Activated CD4-positive, alpha-beta T cell treated with anti-CD3 and anti-CD28 coated beads, Interleukin-2, amount 10 ng/mL, durations not matched to agents 24 days and 14 days (primary cell): ENCODE data around the gene CHMP1A. TPM values are rescaled to one million over a fixed set of nuclear protein-coding genes. Genes with fewer than 3 reads are reported as not detected.
A peak's percentile ranks its signal among the peaks of the same experiment; 100 is the strongest.

ENCODE experiments used
- DNase-seq: peaks from one replicate; pipeline ENCODE4 v3.0.0; 2022
- H3K27ac Mint-ChIP-seq: one replicate; pipeline ENCODE4 v1.8.0; 2022; ENCODE audit warnings: mild to moderate bottlenecking, mixed read lengths
- H3K27me3 Mint-ChIP-seq: one replicate; pipeline ENCODE4 v1.8.0; 2022; ENCODE audit warnings: mixed read lengths
- H3K36me3 Mint-ChIP-seq: one replicate; pipeline ENCODE4 v1.8.0; 2022; ENCODE audit warnings: low read depth, mild to moderate bottlenecking, mixed read lengths
- H3K4me1 Mint-ChIP-seq: one replicate; pipeline ENCODE4 v1.8.0; 2021; ENCODE audit warnings: mixed read lengths
- H3K4me3 Mint-ChIP-seq: one replicate; pipeline ENCODE4 v1.8.0; 2022; ENCODE audit warnings: mild to moderate bottlenecking, moderate library complexity, mixed read lengths
- H3K9me3 Mint-ChIP-seq: one replicate; pipeline ENCODE4 v1.8.0; 2021; ENCODE audit warnings: mixed read lengths
- intact Hi-C: fragments of 100-400 bp; cut with micrococcal nuclease; formaldehyde crosslinking; loops from one replicate; pipeline ENCODE4 v1.15.1; 2023
- total RNA-seq: library from RNA; stranded (reverse); gene quantifications from 2 replicates; pipeline ENCODE4 v1.2.3, GENCODE V29; 2022

CHMP1A gene
- total RNA-seq, 1 donor from 2014 or later: 83.7 TPM

GRCh38 chr16:89605186-89605970 is 52.1 kb downstream of the CHMP1A start:
- Mint-ChIP-seq H3K27me3 (no peaks in the 10 kb centered on the region), H3K9me3 (no peaks in the 10 kb centered on the region), H3K27ac (no peak overlapping the region), H3K4me1 (peaks cover 9% of the 10 kb centered on the region), H3K36me3 (no peaks in the 10 kb centered on the region), H3K4me3 (no peak overlapping the region)
- no peak for DNase-seq
- intact Hi-C loops: no loop called here

DNA sequence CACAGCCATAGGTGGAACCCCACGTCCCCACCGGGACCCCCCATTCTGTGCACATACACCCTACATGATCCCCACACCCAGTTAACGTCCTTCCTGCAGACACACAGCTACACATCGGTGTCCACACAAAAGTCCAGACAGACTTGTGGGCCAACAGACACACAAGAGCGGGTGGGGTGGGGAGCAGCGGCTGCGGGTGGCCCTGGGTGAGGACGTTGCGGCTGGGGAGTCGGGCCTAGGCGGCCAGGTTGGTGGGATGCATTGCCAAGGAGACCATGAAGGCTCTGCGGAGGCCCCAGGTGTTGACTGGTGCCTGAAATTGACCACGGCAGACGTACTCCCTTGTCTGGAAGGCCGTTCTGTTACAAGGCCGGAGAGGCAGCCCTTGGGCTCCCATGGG is 52.7 kb downstream of the CHMP1A start:
- Mint-ChIP-seq H3K9me3 (no peaks in the 10 kb centered on the region), H3K4me3 (no peak overlapping the region), H3K36me3 (no peaks in the 10 kb centered on the region), H3K27me3 (no peaks in the 10 kb centered on the region), H3K27ac (no peak overlapping the region), H3K4me1 (peaks cover 9% of the 10 kb centered on the region)
- intact Hi-C loops: no loop called here
- DNase-seq: no peak

GRCh38 chr16:89602952-89603590 is 54.4 kb downstream of the CHMP1A start:
- no peak for DNase-seq
- intact Hi-C loops: loop anchor here (2.0 kb wide), 1 partner anchor 38 kb away; no protein-coding TSS in a partner anchor
- peak overlapping the region; percentile 62 for H3K27ac Mint-ChIP-seq
- no peaks in the 10 kb centered on the region for H3K27me3 Mint-ChIP-seq
- H3K4me3 Mint-ChIP-seq: peak overlapping the region; percentile 53
- H3K9me3 Mint-ChIP-seq: no peaks in the 10 kb centered on the region
- peaks cover 9% of the 10 kb centered on the region for H3K4me1 Mint-ChIP-seq
- no peaks in the 10 kb centered on the region for H3K36me3 Mint-ChIP-seq

DNA sequence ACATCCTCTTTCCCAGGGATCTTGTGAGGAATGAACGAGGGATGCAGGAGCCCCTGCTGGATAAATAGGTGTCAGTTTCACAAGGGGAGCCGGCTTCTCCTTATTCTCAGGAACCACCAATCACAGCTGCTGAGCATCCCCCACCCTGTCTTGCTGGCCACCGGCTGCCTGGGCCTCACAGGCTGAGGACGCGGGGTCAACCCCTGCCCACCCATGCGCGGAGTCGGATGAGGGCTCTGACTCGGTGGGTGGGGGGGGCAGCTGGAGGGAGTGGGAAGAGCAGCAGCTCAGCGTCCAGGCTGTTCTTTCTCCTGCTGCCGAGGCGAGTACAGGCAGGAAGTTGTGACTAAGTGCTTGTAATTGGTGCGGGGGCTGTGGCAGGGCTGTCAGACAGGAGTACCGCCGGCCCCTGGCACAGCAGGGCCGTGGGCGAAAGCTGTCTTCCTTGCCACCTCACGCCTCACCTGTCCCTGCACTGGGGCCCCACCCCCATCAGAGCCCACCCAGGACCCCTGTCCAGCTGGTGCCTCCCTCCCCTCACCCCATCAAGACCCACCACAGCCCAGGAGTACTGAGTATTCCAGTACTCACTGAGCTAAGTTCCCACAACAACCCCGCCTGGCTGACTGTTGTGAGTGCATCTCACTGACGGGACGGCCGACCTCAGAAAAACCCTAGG is 55.1 kb downstream of the CHMP1A start:
- H3K4me3 Mint-ChIP-seq: peak overlapping the region; percentile 53
- intact Hi-C loops: loop anchor here (2.0 kb wide), 1 partner anchor 38 kb away; no protein-coding TSS in a partner anchor
- H3K4me1 Mint-ChIP-seq: peaks cover 9% of the 10 kb centered on the region
- H3K9me3 Mint-ChIP-seq: no peaks in the 10 kb centered on the region
- no peaks in the 10 kb centered on the region for H3K36me3 Mint-ChIP-seq
- peak; percentile 80 for DNase-seq
- peak overlapping the region; percentile 62 for H3K27ac Mint-ChIP-seq
- H3K27me3 Mint-ChIP-seq: no peaks in the 10 kb centered on the region

DNA sequence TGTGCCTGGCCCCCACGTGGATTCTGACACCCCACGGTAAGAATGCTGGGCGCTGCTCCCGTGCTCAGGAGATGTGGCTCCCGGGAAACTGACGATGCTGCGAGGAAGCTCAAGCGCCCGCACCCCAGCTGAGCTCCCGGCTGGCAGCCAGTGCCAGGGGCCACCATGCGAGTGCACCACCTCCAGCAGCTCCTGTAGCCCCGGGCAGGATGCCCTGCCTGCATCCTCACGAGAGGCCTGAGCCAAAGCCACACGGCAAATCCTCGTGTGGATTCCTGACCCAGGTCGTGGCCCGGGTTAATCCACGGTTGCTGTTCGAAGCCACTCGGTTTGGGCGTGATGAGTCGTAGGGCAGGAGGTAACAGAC is 55.6 kb downstream of the CHMP1A start:
- Mint-ChIP-seq H3K36me3 (no peaks in the 10 kb centered on the region), H3K4me1 (peaks cover 9% of the 10 kb centered on the region), H3K4me3 (no peak overlapping the region), H3K9me3 (no peaks in the 10 kb centered on the region), H3K27me3 (no peaks in the 10 kb centered on the region), H3K27ac (no peak overlapping the region)
- intact Hi-C loops: loop anchor here (2.0 kb wide), 1 partner anchor 39 kb away; no protein-coding TSS in a partner anchor
- DNase-seq: no peak

GRCh38 chr16:89600956-89601355 is 56.6 kb downstream of the CHMP1A start:
- intact Hi-C loops: no loop called here
- Mint-ChIP-seq H3K36me3 (no peaks in the 10 kb centered on the region), H3K9me3 (no peaks in the 10 kb centered on the region), H3K27me3 (no peaks in the 10 kb centered on the region), H3K4me1 (peaks cover 9% of the 10 kb centered on the region), H3K27ac (no peak overlapping the region), H3K4me3 (no peak overlapping the region)
- no peak for DNase-seq

- no peak overlapping the region for H3K27ac Mint-ChIP-seq
- H3K4me3 Mint-ChIP-seq: no peak overlapping the region
- no peaks in the 10 kb centered on the region for H3K36me3 Mint-ChIP-seq
- H3K4me1 Mint-ChIP-seq: peaks cover 9% of the 10 kb centered on the region
- H3K9me3 Mint-ChIP-seq: no peaks in the 10 kb centered on the region
- H3K27me3 Mint-ChIP-seq: no peaks in the 10 kb centered on the region
- intact Hi-C loops: no loop called here
- no peak for DNase-seq
Observed at GRCh38 chr16:89600427-89600826, 57.1 kb downstream of the CHMP1A start.

- Mint-ChIP-seq H3K36me3 (no peaks in the 10 kb centered on the region), H3K27me3 (no peaks in the 10 kb centered on the region), H3K27ac (no peak overlapping the region), H3K9me3 (no peaks in the 10 kb centered on the region), H3K4me3 (no peak overlapping the region), H3K4me1 (peaks cover 9% of the 10 kb centered on the region)
- intact Hi-C loops: no loop called here
- DNase-seq: no peak
Observed at GRCh38 chr16:89599902-89600301, 57.6 kb downstream of the CHMP1A start.

- peaks cover 9% of the 10 kb centered on the region for H3K4me1 Mint-ChIP-seq
- no peaks in the 10 kb centered on the region for H3K36me3 Mint-ChIP-seq
- no peak overlapping the region for H3K4me3 Mint-ChIP-seq
- DNase-seq: peak; percentile 76
- H3K27ac Mint-ChIP-seq: peak overlapping the region; percentile 56
- H3K27me3 Mint-ChIP-seq: no peaks in the 10 kb centered on the region
- H3K9me3 Mint-ChIP-seq: no peaks in the 10 kb centered on the region
- intact Hi-C loops: no loop called here
Observed at GRCh38 chr16:89599451-89599858, 58.1 kb downstream of the CHMP1A start.

GRCh38 chr16:89598199-89598598 is 59.3 kb downstream of the CHMP1A start:
- no peak overlapping the region for H3K4me3 Mint-ChIP-seq

GRCh38 chr16:89596957-89597649 is 60.4 kb downstream of the CHMP1A start:
- DNase-seq: no peak
- no peaks in the 10 kb centered on the region for H3K27me3 Mint-ChIP-seq
- H3K27ac Mint-ChIP-seq: peak overlapping the region; percentile 17
- H3K9me3 Mint-ChIP-seq: no peaks in the 10 kb centered on the region
- no peak overlapping the region for H3K4me3 Mint-ChIP-seq
- intact Hi-C loops: no loop called here
- H3K36me3 Mint-ChIP-seq: no peaks in the 10 kb centered on the region
- H3K4me1 Mint-ChIP-seq: peaks cover 5% of the 10 kb centered on the region

More at GRCh38 chr16:89598199-89598598, 59.3 kb downstream of the CHMP1A start:
- Mint-ChIP-seq H3K36me3 (no peaks in the 10 kb centered on the region), H3K4me1 (peaks cover 15% of the 10 kb centered on the region), H3K9me3 (no peaks in the 10 kb centered on the region), H3K27me3 (no peaks in the 10 kb centered on the region), H3K27ac (no peak overlapping the region)
- no peak for DNase-seq
- intact Hi-C loops: no loop called here

GRCh38 chr16:89596061-89596689 is 61.3 kb downstream of the CHMP1A start:
- Mint-ChIP-seq H3K27me3 (no peaks in the 10 kb centered on the region), H3K36me3 (no peaks in the 10 kb centered on the region), H3K27ac (no peak overlapping the region), H3K4me3 (no peak overlapping the region), H3K9me3 (no peaks in the 10 kb centered on the region), H3K4me1 (peaks cover 5% of the 10 kb centered on the region)
- intact Hi-C loops: no loop called here
- no peak for DNase-seq

DNA sequence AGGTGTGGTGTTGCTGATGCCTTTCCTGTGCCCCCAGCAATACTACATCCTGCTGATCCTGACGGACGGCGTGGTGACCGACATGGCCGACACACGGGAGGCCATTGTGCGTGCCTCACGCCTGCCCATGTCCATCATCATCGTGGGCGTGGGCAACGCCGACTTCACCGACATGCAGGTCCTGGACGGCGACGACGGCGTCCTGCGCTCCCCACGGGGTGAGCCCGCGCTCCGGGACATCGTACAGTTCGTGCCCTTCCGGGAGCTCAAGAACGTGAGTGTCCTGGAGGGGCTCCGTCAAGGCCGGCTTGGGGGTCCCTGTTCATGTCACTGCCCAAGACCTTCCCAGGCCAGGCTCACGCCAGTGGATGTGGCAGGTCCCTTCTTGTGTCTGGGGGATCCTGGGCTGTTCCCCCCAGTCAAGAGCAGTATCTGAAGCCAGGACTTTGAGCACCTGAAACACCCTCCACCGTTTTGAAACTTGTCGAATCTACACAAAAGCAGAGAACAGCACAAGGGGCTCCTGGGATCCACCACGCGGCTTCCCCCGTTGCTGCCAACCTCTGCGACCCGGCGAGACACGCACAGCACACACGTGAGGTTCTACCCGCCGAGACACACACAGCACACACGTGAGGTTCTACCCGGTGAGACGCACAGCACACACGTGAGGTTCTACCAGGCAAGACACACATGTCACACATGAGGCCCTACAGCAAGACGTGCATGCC is 62.0 kb downstream of the CHMP1A start:
- peaks cover 5% of the 10 kb centered on the region for H3K4me1 Mint-ChIP-seq
- H3K27me3 Mint-ChIP-seq: no peaks in the 10 kb centered on the region
- DNase-seq: no peak
- peak overlapping the region; percentile 11 for H3K27ac Mint-ChIP-seq
- no peaks in the 10 kb centered on the region for H3K36me3 Mint-ChIP-seq
- no peaks in the 10 kb centered on the region for H3K9me3 Mint-ChIP-seq
- intact Hi-C loops: no loop called here
- H3K4me3 Mint-ChIP-seq: no peak overlapping the region
